ENCODE results near the gene NPR1. TPM values are rescaled to one million over a fixed set of nuclear protein-coding genes. Genes with fewer than 3 reads are reported as not detected.

Gene NPR1
- total RNA-seq, 1 donor from 2014 or later = 69.4 TPM

DNA sequence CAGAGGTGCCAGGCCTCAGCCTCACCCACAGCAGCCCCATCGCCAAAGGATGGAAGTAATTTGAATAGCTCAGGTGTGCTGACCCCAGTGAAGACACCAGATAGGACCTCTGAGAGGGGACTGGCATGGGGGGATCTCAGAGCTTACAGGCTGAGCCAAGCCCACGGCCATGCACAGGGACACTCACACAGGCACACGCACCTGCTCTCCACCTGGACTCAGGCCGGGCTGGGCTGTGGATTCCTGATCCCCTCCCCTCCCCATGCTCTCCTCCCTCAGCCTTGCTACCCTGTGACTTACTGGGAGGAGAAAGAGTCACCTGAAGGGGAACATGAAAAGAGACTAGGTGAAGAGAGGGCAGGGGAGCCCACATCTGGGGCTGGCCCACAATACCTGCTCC is 15.0 kb downstream of the NPR1 start:
- H3K36me3 ChIP-seq = peaks cover 4% of the 10 kb centered on the region
- H3K27ac ChIP-seq = no peak overlapping the region
- H3K9me3 ChIP-seq = no peaks in the 10 kb centered on the region
- H3K4me3 ChIP-seq = no peak overlapping the region
- no peak for ATAC-seq
- TF ChIP-seq, protein P1, sequence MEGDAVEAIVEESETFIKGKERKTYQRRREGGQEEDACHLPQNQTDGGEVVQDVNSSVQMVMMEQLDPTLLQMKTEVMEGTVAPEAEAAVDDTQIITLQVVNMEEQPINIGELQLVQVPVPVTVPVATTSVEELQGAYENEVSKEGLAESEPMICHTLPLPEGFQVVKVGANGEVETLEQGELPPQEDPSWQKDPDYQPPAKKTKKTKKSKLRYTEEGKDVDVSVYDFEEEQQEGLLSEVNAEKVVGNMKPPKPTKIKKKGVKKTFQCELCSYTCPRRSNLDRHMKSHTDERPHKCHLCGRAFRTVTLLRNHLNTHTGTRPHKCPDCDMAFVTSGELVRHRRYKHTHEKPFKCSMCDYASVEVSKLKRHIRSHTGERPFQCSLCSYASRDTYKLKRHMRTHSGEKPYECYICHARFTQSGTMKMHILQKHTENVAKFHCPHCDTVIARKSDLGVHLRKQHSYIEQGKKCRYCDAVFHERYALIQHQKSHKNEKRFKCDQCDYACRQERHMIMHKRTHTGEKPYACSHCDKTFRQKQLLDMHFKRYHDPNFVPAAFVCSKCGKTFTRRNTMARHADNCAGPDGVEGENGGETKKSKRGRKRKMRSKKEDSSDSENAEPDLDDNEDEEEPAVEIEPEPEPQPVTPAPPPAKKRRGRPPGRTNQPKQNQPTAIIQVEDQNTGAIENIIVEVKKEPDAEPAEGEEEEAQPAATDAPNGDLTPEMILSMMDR (IDR thresholded peaks at IDR 0.05) = no peak
- intact Hi-C loops (cut with DNase I) = no loop called here
- no peak for DNase-seq
- no peaks in the 10 kb centered on the region for H3K27me3 ChIP-seq
- H3K4me1 ChIP-seq = peaks cover 8% of the 10 kb centered on the region

DNA sequence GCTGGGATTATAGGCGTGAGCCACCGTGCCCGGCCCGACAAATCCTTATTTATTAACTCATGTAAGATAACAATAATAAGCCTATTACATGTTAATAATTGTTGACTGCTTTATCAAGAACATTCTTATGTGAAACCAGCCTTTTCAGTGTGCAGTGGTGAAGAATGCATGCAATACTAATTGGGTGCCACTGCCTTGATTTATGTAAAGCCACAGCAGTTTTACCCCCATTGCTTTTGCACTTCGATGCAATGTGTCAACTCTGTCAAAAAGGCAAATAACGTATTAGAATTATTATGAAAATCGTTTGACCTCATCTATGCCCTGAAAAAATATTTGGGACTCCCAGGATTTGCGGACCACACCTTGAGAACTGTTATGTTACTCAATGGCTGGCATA is 18.3 kb downstream of the NPR1 start:
- intact Hi-C loops (cut with DNase I) = no loop called here
- TF ChIP-seq, protein P1 (IDR thresholded peaks at IDR 0.05) = no peak
- no peaks in the 10 kb centered on the region for H3K9me3 ChIP-seq
- no peaks in the 10 kb centered on the region for H3K27me3 ChIP-seq
- H3K4me1 ChIP-seq = peaks cover 16% of the 10 kb centered on the region
- ATAC-seq = no peak
- no peaks in the 10 kb centered on the region for H3K36me3 ChIP-seq
- peak overlapping the region; percentile 84 for H3K27ac ChIP-seq
- H3K4me3 ChIP-seq = no peak overlapping the region
- no peak for DNase-seq

DNA sequence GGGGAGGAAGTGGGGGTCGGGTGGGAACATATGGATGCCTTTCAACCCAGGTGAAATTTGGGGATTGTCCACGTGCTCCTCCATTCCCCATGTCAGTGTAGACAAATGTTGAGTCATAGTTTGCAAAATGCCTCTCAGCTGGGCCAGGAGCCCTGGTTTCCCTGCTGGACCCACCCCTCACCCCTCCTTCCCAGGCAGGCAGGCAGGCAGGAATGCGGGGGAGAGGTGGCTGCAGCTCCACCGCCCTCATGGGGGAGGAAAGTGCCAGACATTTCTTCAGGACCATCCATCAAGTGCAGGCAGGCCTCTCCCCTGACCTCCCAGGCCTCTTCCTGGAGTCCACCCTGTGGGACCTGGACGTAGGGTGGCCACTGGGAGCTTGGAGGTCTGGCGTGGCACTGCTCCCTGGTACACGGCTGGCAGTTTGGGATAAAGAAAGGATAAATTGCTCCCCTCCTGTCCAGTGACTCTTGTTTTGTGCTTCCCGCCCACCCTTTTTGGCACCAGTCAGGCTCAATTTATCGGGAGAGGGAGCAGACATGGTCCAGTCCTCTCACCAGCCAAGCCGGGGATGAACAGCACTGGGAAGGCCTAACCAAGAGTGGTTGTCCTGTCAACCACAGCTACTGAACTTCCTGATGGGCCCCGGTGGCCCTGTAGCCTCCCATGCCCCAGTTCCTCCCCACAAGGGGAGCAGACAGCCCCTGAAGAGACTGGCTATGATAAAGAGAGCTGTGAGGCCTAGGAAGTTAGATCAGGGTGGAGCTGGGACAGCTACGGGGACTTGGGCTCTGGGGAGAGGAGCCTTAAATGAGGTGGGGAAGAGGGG is 18.9 kb downstream of the NPR1 start:
- Histone ChIP-seq H3K9me3 (no peaks in the 10 kb centered on the region), H3K36me3 (no peaks in the 10 kb centered on the region), H3K27me3 (no peaks in the 10 kb centered on the region), H3K4me1 (peaks cover 16% of the 10 kb centered on the region), H3K4me3 (no peak overlapping the region), H3K27ac (peak overlapping the region; percentile 84)
- intact Hi-C loops (cut with DNase I) = no loop called here
- peak; percentile 72 for DNase-seq
- TF ChIP-seq, protein P1 (IDR thresholded peaks at IDR 0.05) = no peak
- peak; percentile 66 for ATAC-seq

DNA sequence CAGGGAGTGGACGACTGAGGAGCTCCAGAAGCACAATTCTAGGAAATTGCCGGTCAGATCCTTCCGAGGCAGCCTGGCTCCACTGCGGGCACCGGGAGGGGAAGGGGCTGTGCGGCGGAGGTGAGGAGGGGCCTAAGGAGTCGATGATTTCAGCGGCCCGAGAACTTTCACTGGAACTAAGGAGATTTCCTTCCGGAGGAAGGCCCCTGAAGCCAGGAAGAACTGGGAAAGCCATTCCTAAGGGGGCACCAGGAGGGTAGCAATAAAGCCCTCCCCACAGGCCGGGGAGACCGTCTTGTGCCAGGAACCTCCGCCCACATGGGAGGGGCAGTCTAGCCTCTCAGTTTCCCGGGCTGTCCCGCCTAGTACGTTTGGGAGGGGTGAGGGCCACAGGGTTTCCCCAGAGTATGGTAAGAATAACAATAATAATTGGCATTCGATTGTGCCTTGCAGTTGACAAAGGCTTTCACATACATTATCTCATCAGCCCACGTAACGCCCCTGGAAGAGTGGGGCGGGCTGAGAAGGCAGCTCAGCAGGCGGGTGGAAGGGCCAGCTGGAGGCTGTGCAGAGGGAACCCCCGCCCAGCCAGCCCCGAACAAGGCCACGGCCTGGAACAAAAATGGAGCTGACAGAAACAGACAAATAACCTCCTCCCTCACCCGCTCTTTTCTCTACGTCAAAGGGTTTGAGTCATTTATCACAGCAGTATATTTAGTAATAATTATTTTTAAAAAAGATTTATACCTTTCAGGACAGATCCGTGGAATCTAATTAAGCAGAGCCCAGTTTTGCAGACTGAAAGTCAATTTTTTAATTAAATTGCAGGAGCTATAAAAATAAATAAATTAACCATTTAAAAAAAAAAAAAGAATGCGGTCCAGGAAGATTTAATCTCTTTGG is 19.8 kb downstream of the NPR1 start:
- intact Hi-C loops (cut with DNase I) = no loop called here

DNA sequence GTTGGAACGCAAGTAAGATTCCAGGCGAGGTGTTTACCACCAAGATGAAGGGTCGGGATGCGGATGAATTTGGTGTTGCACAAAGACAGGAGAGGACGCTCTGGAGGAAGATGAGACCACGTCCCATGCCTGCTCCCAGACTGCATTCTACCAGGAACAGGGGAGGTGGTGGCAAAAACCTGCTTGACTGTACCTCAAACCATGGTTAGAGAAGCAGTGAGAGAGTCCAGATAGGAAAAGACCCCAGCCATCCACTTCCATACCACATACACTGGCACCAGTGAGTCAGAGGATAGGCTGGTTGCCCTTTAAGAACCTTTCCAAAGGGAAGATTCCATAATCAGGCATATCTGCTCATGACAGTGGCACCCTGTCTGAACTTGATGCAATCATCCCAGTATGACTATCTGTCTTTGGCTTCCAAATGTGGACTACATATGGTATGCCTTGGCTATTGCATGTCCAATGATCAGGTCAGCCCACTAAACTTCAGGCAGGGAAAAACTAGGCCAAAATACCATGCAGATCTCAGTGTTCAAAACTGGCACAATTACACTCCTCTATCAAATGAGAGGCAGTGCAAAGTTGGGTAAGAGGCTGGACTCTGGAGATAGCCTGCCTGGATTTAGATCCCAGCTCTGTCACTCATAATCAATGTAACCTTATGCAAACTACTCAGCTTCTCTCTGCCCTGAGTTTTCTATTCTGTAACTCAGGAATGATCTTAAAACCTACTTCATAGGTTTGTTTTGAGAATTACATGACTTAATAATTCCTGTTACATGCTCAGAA is 20.6 kb downstream of the NPR1 start:
- no peaks in the 10 kb centered on the region for H3K36me3 ChIP-seq
- intact Hi-C loops (cut with DNase I) = no loop called here
- H3K4me1 ChIP-seq = peaks cover 16% of the 10 kb centered on the region
- no peaks in the 10 kb centered on the region for H3K9me3 ChIP-seq
- TF ChIP-seq, protein P1 (IDR thresholded peaks at IDR 0.05) = no peak
- DNase-seq (no peak), ATAC-seq (no peak)
- H3K4me3 ChIP-seq = no peak overlapping the region
- H3K27me3 ChIP-seq = no peaks in the 10 kb centered on the region
- peak overlapping the region; percentile 84 for H3K27ac ChIP-seq

More for the DNA sequence above, 19.8 kb downstream of the NPR1 start:
- TF ChIP-seq, protein P1 (IDR thresholded peaks at IDR 0.05) = no peak
- no peaks in the 10 kb centered on the region for H3K9me3 ChIP-seq
- no peak overlapping the region for H3K4me3 ChIP-seq
- DNase-seq (peak; percentile 70), ATAC-seq (peak; percentile 81)
- peak overlapping the region; percentile 84 for H3K27ac ChIP-seq
- peaks cover 16% of the 10 kb centered on the region for H3K4me1 ChIP-seq
- no peaks in the 10 kb centered on the region for H3K27me3 ChIP-seq
- H3K36me3 ChIP-seq = no peaks in the 10 kb centered on the region

All from upper lobe of right lung (tissue), 1 donor.